ENCODE data around the gene SLC39A11. TPM values are rescaled to one million over a fixed set of nuclear protein-coding genes. Genes with fewer than 3 reads are reported as not detected.

SLC39A11 gene
- total and polyA plus RNA-seq, 2 of the 13 experiments (the other 11 are each of a cell fraction or from before 2014, with no cell fraction given): 17.2 to 31.5 TPM

DNA sequence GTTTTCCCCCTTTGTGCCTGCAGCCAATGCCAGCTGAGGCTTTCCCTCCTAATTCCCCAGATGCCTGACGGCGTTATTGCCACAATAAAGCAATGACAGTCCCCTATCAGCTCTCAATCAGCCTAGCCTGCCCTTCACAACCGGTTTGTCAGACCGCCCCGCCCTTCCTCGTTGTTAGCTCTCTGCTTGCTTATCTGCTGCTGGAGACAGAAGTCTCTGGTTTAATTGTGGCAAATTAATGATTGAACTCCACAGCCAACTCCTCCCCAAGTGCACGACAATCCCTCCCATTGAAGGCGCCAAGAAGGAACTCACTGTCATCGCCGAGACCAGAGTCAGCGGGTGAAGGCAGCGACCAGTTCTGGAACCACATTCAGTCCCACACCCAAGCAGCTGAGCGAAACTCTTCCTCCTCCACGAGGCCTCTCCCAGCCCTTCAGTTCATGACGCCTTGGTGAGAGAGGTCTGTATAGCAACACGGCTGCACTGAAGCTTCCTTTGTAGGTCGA is 474.4 kb downstream of the SLC39A11 start (continued):
- TF ChIP-seq, protein P1, sequence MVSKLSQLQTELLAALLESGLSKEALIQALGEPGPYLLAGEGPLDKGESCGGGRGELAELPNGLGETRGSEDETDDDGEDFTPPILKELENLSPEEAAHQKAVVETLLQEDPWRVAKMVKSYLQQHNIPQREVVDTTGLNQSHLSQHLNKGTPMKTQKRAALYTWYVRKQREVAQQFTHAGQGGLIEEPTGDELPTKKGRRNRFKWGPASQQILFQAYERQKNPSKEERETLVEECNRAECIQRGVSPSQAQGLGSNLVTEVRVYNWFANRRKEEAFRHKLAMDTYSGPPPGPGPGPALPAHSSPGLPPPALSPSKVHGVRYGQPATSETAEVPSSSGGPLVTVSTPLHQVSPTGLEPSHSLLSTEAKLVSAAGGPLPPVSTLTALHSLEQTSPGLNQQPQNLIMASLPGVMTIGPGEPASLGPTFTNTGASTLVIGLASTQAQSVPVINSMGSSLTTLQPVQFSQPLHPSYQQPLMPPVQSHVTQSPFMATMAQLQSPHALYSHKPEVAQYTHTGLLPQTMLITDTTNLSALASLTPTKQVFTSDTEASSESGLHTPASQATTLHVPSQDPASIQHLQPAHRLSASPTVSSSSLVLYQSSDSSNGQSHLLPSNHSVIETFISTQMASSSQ (IDR thresholded peaks at IDR 0.05; ENCODE audit: low read depth): no peak
- TF ChIP-seq, protein P1 (CRISPR knock-in tag; IDR thresholded peaks at IDR 0.05; ENCODE audit: borderline replicate concordance): 0 out of 2 replicates have a peak, but pooled peaks have one; percentile 29
- peak; percentile 31 for TF ChIP-seq CBX1 (IDR thresholded peaks at IDR 0.05; ENCODE audit: low read depth)
- TF ChIP-seq POLR2AphosphoS5 (IDR thresholded peaks at IDR 0.05; ENCODE audit: low read depth, low read length): no peak
- peak; percentile 67 for TF ChIP-seq XRCC5 (optimal IDR thresholded peaks at IDR 0.05; ENCODE audit: low read length)
- TF ChIP-seq, protein P2, sequence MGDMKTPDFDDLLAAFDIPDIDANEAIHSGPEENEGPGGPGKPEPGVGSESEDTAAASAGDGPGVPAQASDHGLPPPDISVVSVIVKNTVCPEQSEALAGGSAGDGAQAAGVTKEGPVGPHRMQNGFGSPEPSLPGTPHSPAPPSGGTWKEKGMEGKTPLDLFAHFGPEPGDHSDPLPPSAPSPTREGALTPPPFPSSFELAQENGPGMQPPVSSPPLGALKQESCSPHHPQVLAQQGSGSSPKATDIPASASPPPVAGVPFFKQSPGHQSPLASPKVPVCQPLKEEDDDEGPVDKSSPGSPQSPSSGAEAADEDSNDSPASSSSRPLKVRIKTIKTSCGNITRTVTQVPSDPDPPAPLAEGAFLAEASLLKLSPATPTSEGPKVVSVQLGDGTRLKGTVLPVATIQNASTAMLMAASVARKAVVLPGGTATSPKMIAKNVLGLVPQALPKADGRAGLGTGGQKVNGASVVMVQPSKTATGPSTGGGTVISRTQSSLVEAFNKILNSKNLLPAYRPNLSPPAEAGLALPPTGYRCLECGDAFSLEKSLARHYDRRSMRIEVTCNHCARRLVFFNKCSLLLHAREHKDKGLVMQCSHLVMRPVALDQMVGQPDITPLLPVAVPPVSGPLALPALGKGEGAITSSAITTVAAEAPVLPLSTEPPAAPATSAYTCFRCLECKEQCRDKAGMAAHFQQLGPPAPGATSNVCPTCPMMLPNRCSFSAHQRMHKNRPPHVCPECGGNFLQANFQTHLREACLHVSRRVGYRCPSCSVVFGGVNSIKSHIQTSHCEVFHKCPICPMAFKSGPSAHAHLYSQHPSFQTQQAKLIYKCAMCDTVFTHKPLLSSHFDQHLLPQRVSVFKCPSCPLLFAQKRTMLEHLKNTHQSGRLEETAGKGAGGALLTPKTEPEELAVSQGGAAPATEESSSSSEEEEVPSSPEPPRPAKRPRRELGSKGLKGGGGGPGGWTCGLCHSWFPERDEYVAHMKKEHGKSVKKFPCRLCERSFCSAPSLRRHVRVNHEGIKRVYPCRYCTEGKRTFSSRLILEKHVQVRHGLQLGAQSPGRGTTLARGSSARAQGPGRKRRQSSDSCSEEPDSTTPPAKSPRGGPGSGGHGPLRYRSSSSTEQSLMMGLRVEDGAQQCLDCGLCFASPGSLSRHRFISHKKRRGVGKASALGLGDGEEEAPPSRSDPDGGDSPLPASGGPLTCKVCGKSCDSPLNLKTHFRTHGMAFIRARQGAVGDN (CRISPR knock-in tag; IDR thresholded peaks at IDR 0.05): peak; percentile 69
- TF ChIP-seq ZNF598 (CRISPR knock-in tag; IDR thresholded peaks at IDR 0.05; ENCODE audit: borderline replicate concordance): 0 out of 2 replicates have a peak, but pooled peaks have one; percentile 28
- no peak for TF ChIP-seq NR1H2 (CRISPR knock-in tag; IDR thresholded peaks at IDR 0.05; ENCODE audit: borderline replicate concordance, low read depth)
- TF ChIP-seq, protein P3, sequence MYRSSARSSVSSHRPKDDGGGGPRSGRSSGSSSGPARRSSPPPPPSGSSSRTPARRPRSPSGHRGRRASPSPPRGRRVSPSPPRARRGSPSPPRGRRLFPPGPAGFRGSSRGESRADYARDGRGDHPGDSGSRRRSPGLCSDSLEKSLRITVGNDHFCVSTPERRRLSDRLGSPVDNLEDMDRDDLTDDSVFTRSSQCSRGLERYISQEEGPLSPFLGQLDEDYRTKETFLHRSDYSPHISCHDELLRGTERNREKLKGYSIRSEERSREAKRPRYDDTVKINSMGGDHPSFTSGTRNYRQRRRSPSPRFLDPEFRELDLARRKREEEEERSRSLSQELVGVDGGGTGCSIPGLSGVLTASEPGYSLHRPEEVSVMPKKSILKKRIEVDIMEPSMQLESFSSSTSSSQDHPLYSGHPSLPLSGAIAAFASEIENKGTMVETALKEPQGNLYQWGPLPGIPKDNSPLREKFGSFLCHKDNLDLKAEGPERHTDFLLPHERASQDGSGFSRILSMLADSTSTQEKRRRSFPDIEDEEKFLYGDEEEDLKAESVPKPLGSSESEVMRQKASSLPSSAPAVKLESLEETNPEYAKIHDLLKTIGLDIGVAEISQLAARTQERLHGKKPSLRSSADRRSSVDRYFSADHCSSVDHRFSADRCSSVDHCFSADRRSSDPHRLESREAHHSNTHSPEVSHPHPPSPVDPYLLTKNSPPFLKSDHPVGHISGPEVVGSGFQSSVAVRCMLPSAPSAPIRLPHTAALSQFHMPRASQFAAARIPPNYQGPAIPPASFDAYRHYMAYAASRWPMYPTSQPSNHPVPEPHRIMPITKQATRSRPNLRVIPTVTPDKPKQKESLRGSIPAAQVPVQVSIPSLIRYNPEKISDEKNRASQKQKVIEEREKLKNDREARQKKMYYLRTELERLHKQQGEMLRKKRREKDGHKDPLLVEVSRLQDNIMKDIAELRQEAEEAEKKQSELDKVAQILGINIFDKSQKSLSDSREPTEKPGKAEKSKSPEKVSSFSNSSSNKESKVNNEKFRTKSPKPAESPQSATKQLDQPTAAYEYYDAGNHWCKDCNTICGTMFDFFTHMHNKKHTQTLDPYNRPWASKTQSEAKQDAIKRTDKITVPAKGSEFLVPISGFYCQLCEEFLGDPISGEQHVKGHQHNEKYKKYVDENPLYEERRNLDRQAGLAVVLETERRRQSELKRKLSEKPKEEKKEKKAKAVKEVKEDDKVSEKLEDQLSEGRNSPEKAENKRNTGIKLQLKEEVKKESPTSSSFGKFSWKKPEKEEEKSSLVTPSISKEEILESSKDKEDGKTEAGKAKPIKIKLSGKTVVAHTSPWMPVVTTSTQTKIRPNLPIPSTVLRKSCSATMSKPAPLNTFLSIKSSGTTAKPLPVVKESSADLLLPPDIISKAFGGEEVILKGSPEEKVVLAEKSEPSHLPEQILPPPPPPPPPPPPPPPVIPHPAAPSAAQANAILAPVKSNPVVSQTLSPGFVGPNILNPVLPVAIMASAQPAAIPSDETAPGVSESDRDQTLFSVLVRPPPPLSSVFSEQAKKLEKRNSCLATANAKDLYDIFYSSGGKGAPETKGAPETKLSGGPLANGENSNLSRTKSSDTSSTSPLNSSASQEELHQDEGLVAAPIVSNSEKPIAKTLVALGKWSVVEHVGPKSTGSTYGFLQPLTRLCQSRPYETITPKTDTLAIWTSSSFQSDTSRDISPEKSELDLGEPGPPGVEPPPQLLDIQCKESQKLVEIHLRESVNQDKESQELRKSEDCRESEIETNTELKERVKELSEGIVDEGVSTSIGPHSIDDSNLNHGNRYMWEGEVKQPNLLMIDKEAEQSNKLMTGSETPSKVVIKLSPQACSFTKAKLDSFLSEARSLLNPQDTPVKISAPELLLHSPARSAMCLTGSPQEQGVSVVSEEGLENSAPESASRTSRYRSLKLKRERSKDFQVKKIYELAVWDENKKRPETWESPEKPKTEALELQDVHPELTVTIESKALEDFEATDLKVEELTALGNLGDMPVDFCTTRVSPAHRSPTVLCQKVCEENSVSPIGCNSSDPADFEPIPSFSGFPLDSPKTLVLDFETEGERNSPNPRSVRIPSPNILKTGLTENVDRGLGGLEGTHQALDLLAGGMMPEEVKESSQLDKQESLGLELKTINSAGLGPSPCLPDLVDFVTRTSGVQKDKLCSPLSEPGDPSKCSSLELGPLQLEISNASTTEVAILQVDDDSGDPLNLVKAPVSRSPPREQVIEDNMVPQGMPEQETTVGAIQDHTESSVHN (CRISPR knock-in tag; IDR thresholded peaks at IDR 0.05): no peak
- TF ChIP-seq ZNF615 (CRISPR knock-in tag; IDR thresholded peaks at IDR 0.05; ENCODE audit: borderline replicate concordance): 0 out of 2 replicates have a peak, but pooled peaks have one; percentile 30
- TF ChIP-seq ZNF572 (CRISPR knock-in tag; IDR thresholded peaks at IDR 0.05): 0 out of 2 replicates have a peak, but pooled peaks have one; percentile 36
- TF ChIP-seq AHR (CRISPR knock-in tag; IDR thresholded peaks at IDR 0.05): 0 out of 2 replicates have a peak, but pooled peaks have one; percentile 8

Data from HepG2 (cell line).